ENCODE measurements around the gene ZNF569.

The ZNF569 gene

GRCh38 chr19:37506387-37507166, 39.3 kb upstream of the ZNF569 start, which contains the start of gene ZNF793:
Gene ZNF793 (plus strand): TSS chr19:37506939. CDS start chr19:37523440, 16,501 bp downstream.
- Histone ChIP-seq H3K27me3 (replicated peaks; ENCODE audit: control insufficient read depth, insufficient read depth, low read length) (no peaks in the 10 kb centered on the region), H3K36me3 (ENCODE audit: control insufficient read depth, insufficient read depth, low read length) (no peaks in the 10 kb centered on the region; the same call in 1 of the 2 replicates), H3K4me3 (replicated peaks; ENCODE audit: low read depth, low read length) (peak within 1 kb of the TSS; percentile 89)
- peak; percentile 90 for DNase-seq (ENCODE audit: extremely low read depth, insufficient read length)
- TF ChIP-seq CTCF (IDR thresholded peaks at IDR 0.05; ENCODE audit: insufficient read depth, low read length, poor library complexity, severe bottlenecking): no peak

GRCh38 chr19:37505958-37506386, 38.7 kb upstream of the ZNF569 start:
- DNase-seq (ENCODE audit: extremely low read depth, insufficient read length): no peak
- Histone ChIP-seq H3K4me3 (replicated peaks; ENCODE audit: low read depth, low read length) (peak overlapping the region; percentile 89), H3K36me3 (ENCODE audit: control insufficient read depth, insufficient read depth, low read length) (no peaks in the 10 kb centered on the region)

GRCh38 chr19:37492213-37492612, 25.0 kb upstream of the ZNF569 start:
- no peak for TF ChIP-seq CTCF (IDR thresholded peaks at IDR 0.05; ENCODE audit: insufficient read depth, low read length, poor library complexity, severe bottlenecking)
- no peak for DNase-seq (ENCODE audit: extremely low read depth, insufficient read length)
- Histone ChIP-seq H3K27me3 (replicated peaks; ENCODE audit: control insufficient read depth, insufficient read depth, low read length) (no peaks in the 10 kb centered on the region), H3K4me3 (replicated peaks; ENCODE audit: low read depth, low read length) (no peak overlapping the region), H3K36me3 (ENCODE audit: control insufficient read depth, insufficient read depth, low read length) (no peaks in the 10 kb centered on the region)

More at GRCh38 chr19:37505958-37506386, 38.7 kb upstream of the ZNF569 start:
- no peak for TF ChIP-seq CTCF (IDR thresholded peaks at IDR 0.05; ENCODE audit: insufficient read depth, low read length, poor library complexity, severe bottlenecking)
- no peaks in the 10 kb centered on the region for H3K27me3 ChIP-seq (replicated peaks; ENCODE audit: control insufficient read depth, insufficient read depth, low read length)

- Histone ChIP-seq H3K36me3 (ENCODE audit: control insufficient read depth, insufficient read depth, low read length) (peaks cover 1% of the 10 kb centered on the region; the same call in 1 of the 2 replicates), H3K27me3 (replicated peaks; ENCODE audit: control insufficient read depth, insufficient read depth, low read length) (no peaks in the 10 kb centered on the region), H3K4me3 (replicated peaks; ENCODE audit: low read depth, low read length) (no peak overlapping the region)
- no peak for TF ChIP-seq CTCF (IDR thresholded peaks at IDR 0.05; ENCODE audit: insufficient read depth, low read length, poor library complexity, severe bottlenecking)
- DNase-seq (ENCODE audit: extremely low read depth, insufficient read length): no peak
Measured at GRCh38 chr19:37484406-37485168, 17.3 kb upstream of the ZNF569 start.

- peaks cover 4% of the 10 kb centered on the region for H3K36me3 ChIP-seq (ENCODE audit: control insufficient read depth, insufficient read depth, low read length)
- H3K4me3 ChIP-seq (replicated peaks; ENCODE audit: low read depth, low read length): no peak overlapping the region
- DNase-seq (ENCODE audit: extremely low read depth, insufficient read length): no peak
- TF ChIP-seq CTCF (IDR thresholded peaks at IDR 0.05; ENCODE audit: insufficient read depth, low read length, poor library complexity, severe bottlenecking): no peak
- H3K27me3 ChIP-seq (replicated peaks; ENCODE audit: control insufficient read depth, insufficient read depth, low read length): no peaks in the 10 kb centered on the region
Measured at GRCh38 chr19:37472165-37472564, 4.9 kb upstream of the ZNF569 start.

All from GM06990 (cell line).